Body of pancreas (tissue), 4 donors: ENCODE measurements around the gene IL17RA. TPM values are rescaled to one million over a fixed set of nuclear protein-coding genes. Genes with fewer than 3 reads are reported as not detected.

Experiments
- ATAC-seq: fragments of 150-250 bp; one replicate; pipeline ENCODE4 v1.9.1; 2016
- DNase-seq, 4 donors: peaks; one replicate each; pipeline ENCODE4 v3.0.0-alpha.2; 2019
- H3K27ac ChIP-seq, 4 donors: fragments of 200-600 bp; sonication (generic); 1 replicate in 3 of 4; 2 replicates in 1 of 4; pipeline versions ENCODE4 v1.5.1 to v1.6.1; 2016 to 2019; ENCODE audit warnings: mild to moderate bottlenecking in 1 of 4, mixed read lengths in 1 of 4, moderate library complexity in 1 of 4
- H3K27me3 ChIP-seq, 2 donors: fragments of 200-600 bp; sonication (generic); one replicate each; pipeline ENCODE4 v1.6.0; 2016; ENCODE audit warnings: mild to moderate bottlenecking in 1 of 2
- H3K36me3 ChIP-seq, 2 donors: fragments of 200-600 bp; sonication (generic); replicated peaks in 1 of 2; 2 replicates each; pipeline ENCODE4 v1.5.1; 2016; ENCODE audit warnings: low read depth in 2 of 2; ENCODE audit not compliant: insufficient read depth in 1 of 2
- H3K4me1 ChIP-seq: fragments of 200-600 bp; sonication (generic); one replicate; pipeline ENCODE4 v1.6.0; 2016
- H3K4me3 ChIP-seq, 2 donors: fragments of 200-600 bp; sonication (generic); 1 replicate in 1 of 2; 2 replicates in 1 of 2; pipeline ENCODE4 v1.5.1; 2016 to 2019
- H3K9me3 ChIP-seq, 3 donors: fragments of 200-600 bp; sonication (generic); 1 replicate in 2 of 3; 2 replicates in 1 of 3; pipeline ENCODE4 v1.5.1; 2016
- POLR2A ChIP-seq, 3 donors: fragments of 450-650 bp; IDR thresholded peaks; one replicate each; pipeline ENCODE4 v1.6.1; 2016; ENCODE audit warnings: antibody characterized with exemption in 3 of 3, mild to moderate bottlenecking in 2 of 3
- WGBS, 2 donors: methylation state at CpG; one replicate each; pipeline ENCODE4 v1.1.5; 2017; 5-methylcytosine and 5-hydroxymethylcytosine counted together
- intact Hi-C: fragments of 100-400 bp; cut with DNase I; formaldehyde crosslinking; loops from one replicate; pipeline ENCODE4 v1.15.1; 2023
- total RNA-seq, 2 donors: library from RNA; depleted of rRNA; stranded (reverse); fragments of >200 nt; gene quantifications; one replicate each; pipeline ENCODE4 v1.1.0, GENCODE V29; 2016
- TF ChIP-seq, protein P1 (sequence below), 7 experiments: fragments of 450-650 bp in 4 of 7; fragments of 200-600 bp in 3 of 7; sonication (generic) in 3 of 7; IDR thresholded peaks; one replicate each; pipeline ENCODE4 v1.5.1; 2016 to 2019; ENCODE audit warnings: antibody characterized with exemption in 7 of 7

IL17RA gene
- total RNA-seq, 2 donors from 2014 or later: 8.3 to 13.8 TPM

DNA sequence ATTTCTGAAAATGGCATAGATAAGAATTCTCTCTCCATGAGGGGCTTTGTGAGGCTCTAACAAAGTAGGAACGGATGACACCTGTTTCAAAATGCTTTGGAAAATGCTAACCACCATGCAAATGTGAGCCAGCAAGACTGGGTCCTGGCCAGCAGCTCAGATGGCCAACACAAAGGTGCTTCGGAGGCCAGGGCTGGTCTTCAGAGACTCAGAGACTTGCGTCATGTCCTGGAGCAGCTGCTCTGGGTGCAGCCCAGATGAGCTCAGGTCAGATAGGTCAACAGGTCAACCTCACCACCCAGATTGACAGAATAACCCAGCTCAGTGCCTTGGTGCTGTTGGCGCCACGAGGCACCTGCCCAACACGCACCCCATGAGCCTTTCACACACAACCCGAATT is 48.3 kb downstream of the IL17RA start:
- no peaks in the 10 kb centered on the region for H3K9me3 ChIP-seq
- H3K4me3 ChIP-seq: no peak overlapping the region
- no peaks in the 10 kb centered on the region for H3K27me3 ChIP-seq
- TF ChIP-seq, protein P1, sequence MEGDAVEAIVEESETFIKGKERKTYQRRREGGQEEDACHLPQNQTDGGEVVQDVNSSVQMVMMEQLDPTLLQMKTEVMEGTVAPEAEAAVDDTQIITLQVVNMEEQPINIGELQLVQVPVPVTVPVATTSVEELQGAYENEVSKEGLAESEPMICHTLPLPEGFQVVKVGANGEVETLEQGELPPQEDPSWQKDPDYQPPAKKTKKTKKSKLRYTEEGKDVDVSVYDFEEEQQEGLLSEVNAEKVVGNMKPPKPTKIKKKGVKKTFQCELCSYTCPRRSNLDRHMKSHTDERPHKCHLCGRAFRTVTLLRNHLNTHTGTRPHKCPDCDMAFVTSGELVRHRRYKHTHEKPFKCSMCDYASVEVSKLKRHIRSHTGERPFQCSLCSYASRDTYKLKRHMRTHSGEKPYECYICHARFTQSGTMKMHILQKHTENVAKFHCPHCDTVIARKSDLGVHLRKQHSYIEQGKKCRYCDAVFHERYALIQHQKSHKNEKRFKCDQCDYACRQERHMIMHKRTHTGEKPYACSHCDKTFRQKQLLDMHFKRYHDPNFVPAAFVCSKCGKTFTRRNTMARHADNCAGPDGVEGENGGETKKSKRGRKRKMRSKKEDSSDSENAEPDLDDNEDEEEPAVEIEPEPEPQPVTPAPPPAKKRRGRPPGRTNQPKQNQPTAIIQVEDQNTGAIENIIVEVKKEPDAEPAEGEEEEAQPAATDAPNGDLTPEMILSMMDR (IDR thresholded peaks at IDR 0.05): no peak
- TF ChIP-seq POLR2A (IDR thresholded peaks at IDR 0.05): no peak
- 90 to 91% methylated on average over 7 of the region's 7 CpGs for WGBS, 2 donors
- no peak for DNase-seq
- H3K4me1 ChIP-seq: no peaks in the 10 kb centered on the region
- no peak overlapping the region for H3K27ac ChIP-seq
- H3K36me3 ChIP-seq: peaks cover 0 to 5% of the 10 kb centered on the region in 2 donors
- no peak for ATAC-seq
- intact Hi-C loops: no loop called here

DNA sequence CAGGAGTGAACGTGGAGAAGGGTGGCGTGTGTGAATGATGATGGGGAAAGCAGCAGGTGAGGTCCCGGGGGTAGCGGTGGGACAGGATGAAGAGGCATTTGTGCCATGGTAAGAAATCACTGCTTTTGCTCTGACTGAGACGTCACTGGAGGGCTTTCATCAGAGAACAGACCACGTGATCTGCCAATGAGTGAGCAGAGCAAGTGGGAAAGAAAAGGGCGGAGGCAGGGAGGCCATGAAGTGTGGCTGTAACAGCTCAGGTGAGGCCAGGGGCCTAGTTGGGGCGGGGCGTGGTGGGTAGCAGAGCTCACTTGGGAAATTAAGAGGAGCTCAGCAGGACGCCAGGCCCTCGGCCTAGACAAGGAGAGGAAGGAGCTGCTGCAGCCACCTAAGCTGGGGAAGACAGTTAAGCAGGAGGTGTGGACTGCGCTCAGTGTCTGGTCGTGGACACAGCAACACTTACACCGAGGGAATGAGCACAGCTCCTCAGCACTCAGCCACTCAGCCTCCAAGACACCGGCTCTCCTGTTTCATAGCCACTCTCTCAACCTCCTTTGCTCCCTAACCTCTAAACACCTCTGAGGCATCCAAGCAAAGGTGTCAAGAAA is 50.5 kb downstream of the IL17RA start:
- ATAC-seq: no peak
- no peak for TF ChIP-seq POLR2A (IDR thresholded peaks at IDR 0.05)
- TF ChIP-seq, protein P1 (IDR thresholded peaks at IDR 0.05): no peak
- Histone ChIP-seq H3K9me3 (no peaks in the 10 kb centered on the region), H3K36me3 (peaks cover 0 to 7% of the 10 kb centered on the region in 2 donors), H3K27ac (no peak overlapping the region), H3K4me3 (no peak overlapping the region), H3K27me3 (no peaks in the 10 kb centered on the region), H3K4me1 (no peaks in the 10 kb centered on the region)
- WGBS, 2 donors: 80 to 84% methylated on average over 15 of the region's 15 CpGs
- DNase-seq: no peak
- intact Hi-C loops: no loop called here

DNA sequence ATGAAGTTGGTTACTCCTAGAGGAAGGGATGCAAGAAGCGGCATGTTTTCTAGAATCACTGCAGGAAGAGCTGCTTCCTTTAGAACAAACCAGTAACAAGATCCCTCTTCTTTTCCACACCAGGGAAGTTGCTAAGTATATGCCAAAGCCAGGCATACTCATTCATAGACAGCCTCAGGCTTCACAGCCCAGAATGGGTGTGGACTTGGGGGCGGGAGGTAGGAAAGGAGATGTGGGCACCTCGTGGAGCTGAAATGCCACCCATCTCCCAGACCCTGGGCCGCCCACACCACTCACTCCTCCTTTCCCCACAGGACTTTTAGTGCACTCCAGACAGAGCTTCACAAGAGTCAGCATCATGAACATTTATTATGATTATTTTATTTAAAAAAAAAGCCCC is 52.4 kb downstream of the IL17RA start:
- ATAC-seq (no peak), DNase-seq (no peak)
- Histone ChIP-seq H3K36me3 (peaks cover 0 to 13% of the 10 kb centered on the region in 2 donors), H3K4me3 (no peak overlapping the region), H3K9me3 (no peaks in the 10 kb centered on the region), H3K27ac (no peak overlapping the region), H3K4me1 (no peaks in the 10 kb centered on the region), H3K27me3 (no peaks in the 10 kb centered on the region)
- no peak for TF ChIP-seq POLR2A (IDR thresholded peaks at IDR 0.05)
- TF ChIP-seq, protein P1 (IDR thresholded peaks at IDR 0.05): no peak
- intact Hi-C loops: no loop called here
- 69 to 80% methylated on average over 4 of the region's 4 CpGs for WGBS, 2 donors

DNA sequence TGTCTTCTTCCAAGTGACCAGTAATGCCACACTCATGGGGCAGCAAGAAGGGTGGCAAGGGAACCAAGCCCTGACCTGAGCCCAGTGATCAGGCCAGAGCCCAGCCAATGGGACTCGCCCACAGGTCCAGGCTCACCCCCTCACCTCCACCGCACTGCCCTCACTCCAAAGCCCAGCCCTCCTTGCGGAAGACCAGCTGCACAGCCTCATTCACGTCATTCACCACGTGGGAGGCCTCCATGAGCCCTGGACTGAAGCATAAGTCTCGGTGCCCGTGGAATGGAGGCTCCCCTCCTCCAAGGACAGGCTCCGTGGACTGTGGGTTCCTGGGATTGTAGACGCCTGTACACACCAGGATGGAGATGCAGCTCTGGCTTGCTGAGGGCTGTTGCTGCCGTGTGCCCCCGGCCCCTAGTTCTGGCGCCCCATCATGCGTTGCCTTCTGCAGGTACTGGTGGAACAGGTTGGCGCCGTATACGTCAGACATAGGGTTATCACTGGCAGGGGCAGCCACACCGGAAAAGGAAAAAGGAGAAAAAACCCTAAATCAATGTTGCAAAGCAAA is 53.1 kb downstream of the IL17RA start:
- H3K36me3 ChIP-seq: peaks cover 0 to 16% of the 10 kb centered on the region in 2 donors
- no peak for ATAC-seq
- 90 to 94% methylated on average over 10 to 17 of the region's 17 CpGs for WGBS, 2 donors
- no peaks in the 10 kb centered on the region for H3K27me3 ChIP-seq
- intact Hi-C loops: no loop called here
- TF ChIP-seq POLR2A (IDR thresholded peaks at IDR 0.05): no peak
- TF ChIP-seq, protein P1 (IDR thresholded peaks at IDR 0.05): no peak
- no peak for DNase-seq
- no peaks in the 10 kb centered on the region for H3K9me3 ChIP-seq
- no peaks in the 10 kb centered on the region for H3K4me1 ChIP-seq
- no peak overlapping the region for H3K4me3 ChIP-seq
- no peak overlapping the region for H3K27ac ChIP-seq

DNA sequence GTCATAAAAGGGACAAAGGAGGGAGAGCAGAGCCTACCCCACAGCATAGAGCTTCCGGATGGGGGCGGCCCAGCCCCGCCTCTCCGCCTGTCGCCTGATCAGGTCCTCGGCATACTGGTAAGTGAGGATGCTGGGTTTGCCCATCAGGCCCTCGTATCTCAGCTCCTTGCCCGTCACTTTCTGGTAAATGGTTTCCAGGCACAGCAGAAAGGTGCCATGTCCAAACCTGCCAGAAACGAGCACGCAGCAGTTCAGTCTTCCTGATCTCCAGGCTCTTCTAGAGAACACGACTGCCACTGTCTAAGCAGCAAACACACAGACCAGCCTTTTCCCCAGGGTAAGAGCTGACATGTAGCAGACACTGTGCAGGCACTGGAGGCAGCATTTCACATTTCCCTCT is 53.7 kb downstream of the IL17RA start:
- ATAC-seq: no peak

More for the DNA sequence above, 53.7 kb downstream of the IL17RA start:
- WGBS, 2 donors: 88 to 92% methylated on average over 11 of the region's 11 CpGs
- no peak overlapping the region for H3K27ac ChIP-seq
- intact Hi-C loops: no loop called here
- TF ChIP-seq POLR2A (IDR thresholded peaks at IDR 0.05): no peak
- TF ChIP-seq, protein P1 (IDR thresholded peaks at IDR 0.05): no peak
- DNase-seq: no peak
- H3K4me1 ChIP-seq: no peaks in the 10 kb centered on the region
- H3K36me3 ChIP-seq: peaks cover 0 to 19% of the 10 kb centered on the region in 2 donors
- no peaks in the 10 kb centered on the region for H3K9me3 ChIP-seq
- no peaks in the 10 kb centered on the region for H3K27me3 ChIP-seq
- H3K4me3 ChIP-seq: no peak overlapping the region
